Measurements from ENCODE around the gene VLDLR.

The VLDLR gene

GRCh38 chr9:2620919-2621721, 467 bp upstream of the VLDLR start:
- peak; percentile 12 to 25 (median 20) for DNase-seq (ENCODE audit: low read depth in 2 of 3, low spot score in 2 of 3)

- peak in 1 of 3 experiments; percentile 16 for DNase-seq (ENCODE audit: low read depth in 2 of 3, low spot score in 2 of 3)
Observed at GRCh38 chr9:2622461-2623287, 1.1 kb downstream of the VLDLR start.

- DNase-seq (ENCODE audit: low read depth in 2 of 3, low spot score in 2 of 3) = peak in 1 of 3 experiments; percentile 3
Observed at GRCh38 chr9:2623288-2624050, 1.9 kb downstream of the VLDLR start.

GRCh38 chr9:2624051-2624682, 2.6 kb downstream of the VLDLR start:
- DNase-seq (ENCODE audit: low read depth in 2 of 3, low spot score in 2 of 3) = no peak

GRCh38 chr9:2625427-2625826, 3.8 kb downstream of the VLDLR start:
- DNase-seq (ENCODE audit: low read depth in 2 of 3, low spot score in 2 of 3) = no peak

- DNase-seq (ENCODE audit: low read depth in 2 of 3, low spot score in 2 of 3) = no peak
Observed at GRCh38 chr9:2628919-2629318, 7.3 kb downstream of the VLDLR start.

GRCh38 chr9:2630158-2630557, 8.6 kb downstream of the VLDLR start:
- no peak for DNase-seq (ENCODE audit: low read depth in 2 of 3, low spot score in 2 of 3)

- no peak for DNase-seq (ENCODE audit: low read depth in 2 of 3, low spot score in 2 of 3)
Observed at GRCh38 chr9:2631263-2631662, 9.7 kb downstream of the VLDLR start.

GRCh38 chr9:2634153-2634552, 12.6 kb downstream of the VLDLR start:
- DNase-seq (ENCODE audit: low read depth in 2 of 3, low spot score in 2 of 3) = no peak

GRCh38 chr9:2634818-2635217, 13.2 kb downstream of the VLDLR start:
- no peak for DNase-seq (ENCODE audit: low read depth in 2 of 3, low spot score in 2 of 3)

- DNase-seq (ENCODE audit: low read depth in 2 of 3, low spot score in 2 of 3) = no peak
Observed at GRCh38 chr9:2635922-2636321, 14.3 kb downstream of the VLDLR start.

- no peak for DNase-seq (ENCODE audit: low read depth in 2 of 3, low spot score in 2 of 3)
Observed at GRCh38 chr9:2637390-2637789, 15.8 kb downstream of the VLDLR start.

- DNase-seq (ENCODE audit: low read depth in 2 of 3, low spot score in 2 of 3) = no peak
Observed at GRCh38 chr9:2638871-2639673, 17.5 kb downstream of the VLDLR start.

GRCh38 chr9:2639786-2640185, 18.2 kb downstream of the VLDLR start:
- no peak for DNase-seq (ENCODE audit: low read depth in 2 of 3, low spot score in 2 of 3)

GRCh38 chr9:2640570-2640969, 19.0 kb downstream of the VLDLR start:
- no peak for DNase-seq (ENCODE audit: low read depth in 2 of 3, low spot score in 2 of 3)

- DNase-seq (ENCODE audit: low read depth in 2 of 3, low spot score in 2 of 3) = no peak
Observed at GRCh38 chr9:2641033-2641432, 19.4 kb downstream of the VLDLR start.

- no peak for DNase-seq (ENCODE audit: low read depth in 2 of 3, low spot score in 2 of 3)
Observed at GRCh38 chr9:2642068-2642467, 20.5 kb downstream of the VLDLR start.

GRCh38 chr9:2645569-2645968, 24.0 kb downstream of the VLDLR start:
- no peak for DNase-seq (ENCODE audit: low read depth in 2 of 3, low spot score in 2 of 3)

GRCh38 chr9:2655411-2655901, 33.9 kb downstream of the VLDLR start:
- DNase-seq (ENCODE audit: low read depth in 2 of 3, low spot score in 2 of 3) = no peak

GRCh38 chr9:2657427-2657826, 35.8 kb downstream of the VLDLR start:
- DNase-seq (ENCODE audit: low read depth in 2 of 3, low spot score in 2 of 3) = no peak

Data from activated CD8-positive, alpha-beta memory T cell treated with anti-CD3 and anti-CD28 coated beads for 48 hours (primary cell).